Activated naive CD4-positive, alpha-beta T cell treated with Interleukin-2 at 50 U/mL for 16 hours (primary cell): ENCODE results near the gene ADARB2.

Experiments used
- DNase-seq: peaks from one replicate; pipeline ENCODE4 v3.0.0-alpha.2; 2020

Gene ADARB2

GRCh38 chr10:1132584-1132983, 604.7 kb downstream of the ADARB2 start:
- DNase-seq: no peak

GRCh38 chr10:1130995-1131790, 606.1 kb downstream of the ADARB2 start:
- no peak for DNase-seq

GRCh38 chr10:1130226-1130625, 607.1 kb downstream of the ADARB2 start:
- no peak for DNase-seq

- no peak for DNase-seq
Measured at GRCh38 chr10:1128649-1129048, 608.7 kb downstream of the ADARB2 start.

GRCh38 chr10:1128115-1128514, 609.2 kb downstream of the ADARB2 start:
- no peak for DNase-seq

- no peak for DNase-seq
Measured at GRCh38 chr10:1127629-1128028, 609.7 kb downstream of the ADARB2 start.
